HEK293 (cell line): ENCODE results near the gene SMIM20.

Experiments used
- CTCF ChIA-PET: fragments of 350-600 bp; formaldehyde crosslinking; extraction: SDS; loops from one replicate; lab custom pipeline; 2021; ENCODE audit warnings: antibody characterized with exemption; lab: Yijun Ruan, JAX
- POLR2A ChIA-PET: fragments of 300-600 bp; formaldehyde crosslinking; extraction: SDS; loops from one replicate; lab custom pipeline; 2020; ENCODE audit warnings: antibody characterized with exemption, inconsistent platforms; lab: Yijun Ruan, JAX
- H3K27ac ChIP-seq: fragments of 200-500 bp; sonication (Bioruptor generic); 2 replicates; pipeline ENCODE4 v1.5.1; 2014; ENCODE audit warnings: low read depth, low read length, control low read depth, inconsistent platforms; ENCODE audit errors: extremely low read depth
- H3K36me3 ChIP-seq, 2 experiments: fragments of 200-500 bp in 1 of 2; sonication (Bioruptor generic) in 1 of 2; 1 replicate in 1 of 2; 2 replicates in 1 of 2; pipeline ENCODE4 v1.5.1; 2014 to 2017; ENCODE audit warnings: inconsistent platforms in 2 of 2, low read length in 2 of 2; ENCODE audit not compliant: control insufficient read depth in 2 of 2, insufficient read depth in 1 of 2
- H3K4me1 ChIP-seq: fragments of 200-500 bp; sonication (Bioruptor generic); 2 replicates; pipeline ENCODE4 v1.5.1; 2014; ENCODE audit warnings: mild to moderate bottlenecking, low read length, inconsistent platforms; ENCODE audit not compliant: control insufficient read depth, insufficient read depth
- H3K4me3 ChIP-seq: 2 replicates; pipeline ENCODE4 v1.5.1; 2011; ENCODE audit warnings: low read depth, mild to moderate bottlenecking, control low read depth, low read length, moderate library complexity
- H3K9me3 ChIP-seq: fragments of 200-500 bp; sonication (Bioruptor generic); 2 replicates; pipeline ENCODE4 v1.5.1; 2014; ENCODE audit warnings: low read depth, low read length, inconsistent platforms; ENCODE audit not compliant: control insufficient read depth, insufficient read depth
- GLI2 ChIP-seq: fragments of 450-650 bp; formaldehyde crosslinking; IDR thresholded peaks from 2 replicates; pipeline ENCODE4; 2017; ENCODE audit warnings: missing biosample characterization, missing genetic modification characterization, low read depth, borderline replicate concordance
- KLF1 ChIP-seq: fragments of 450-650 bp; formaldehyde crosslinking; IDR thresholded peaks from 2 replicates; pipeline ENCODE4 v1.5.1; 2016; ENCODE audit warnings: missing biosample characterization, missing genetic modification characterization
- KLF16 ChIP-seq: fragments of 450-650 bp; formaldehyde crosslinking; IDR thresholded peaks from 2 replicates; pipeline ENCODE4 v1.5.1; 2017; ENCODE audit warnings: missing biosample characterization, missing genetic modification characterization
- MYNN ChIP-seq: fragments of 450-650 bp; formaldehyde crosslinking; IDR thresholded peaks from 2 replicates; pipeline ENCODE4 v1.5.1; 2016; ENCODE audit warnings: missing biosample characterization, missing genetic modification characterization, borderline replicate concordance
- PRDM1 ChIP-seq: fragments of 450-650 bp; formaldehyde crosslinking; IDR thresholded peaks from 2 replicates; pipeline ENCODE4; 2016; ENCODE audit warnings: missing biosample characterization, missing genetic modification characterization
- ZFP37 ChIP-seq: fragments of 450-650 bp; formaldehyde crosslinking; IDR thresholded peaks from 2 replicates; pipeline ENCODE4 v1.5.1; 2016; ENCODE audit warnings: missing biosample characterization, missing genetic modification characterization
- ZIC2 ChIP-seq: fragments of 450-650 bp; formaldehyde crosslinking; IDR thresholded peaks from 2 replicates; pipeline ENCODE4 v1.5.1; 2016; ENCODE audit warnings: missing biosample characterization, missing genetic modification characterization
- ZNF10 ChIP-seq: fragments of 450-650 bp; formaldehyde crosslinking; IDR thresholded peaks from 2 replicates; pipeline ENCODE4 v1.5.1; 2017; ENCODE audit warnings: missing biosample characterization, missing genetic modification characterization
- ZNF202 ChIP-seq: fragments of 450-650 bp; formaldehyde crosslinking; IDR thresholded peaks from 2 replicates; pipeline ENCODE4 v1.5.1; 2016; ENCODE audit warnings: missing biosample characterization, missing genetic modification characterization, borderline replicate concordance
- ZNF211 ChIP-seq: fragments of 450-650 bp; formaldehyde crosslinking; IDR thresholded peaks from 2 replicates; pipeline ENCODE4 v1.5.1; 2016; ENCODE audit warnings: low read depth, missing biosample characterization, missing genetic modification characterization
- ZNF335 ChIP-seq: fragments of 450-650 bp; formaldehyde crosslinking; conservative IDR thresholded peaks from 2 replicates; pipeline ENCODE4 v1.5.1; 2016; ENCODE audit warnings: missing biosample characterization, missing genetic modification characterization
- ZNF354C ChIP-seq: fragments of 450-650 bp; formaldehyde crosslinking; IDR thresholded peaks from 2 replicates; pipeline ENCODE4 v1.5.1; 2016; ENCODE audit warnings: missing biosample characterization, missing genetic modification characterization, low read depth, borderline replicate concordance
- ZNF426 ChIP-seq: fragments of 450-650 bp; formaldehyde crosslinking; IDR thresholded peaks from 2 replicates; pipeline ENCODE4 v1.5.1; 2017; ENCODE audit warnings: missing biosample characterization, missing genetic modification characterization, mild to moderate bottlenecking, inconsistent platforms, moderate library complexity
- ZNF473 ChIP-seq: fragments of 450-650 bp; formaldehyde crosslinking; IDR thresholded peaks from 2 replicates; pipeline ENCODE4 v1.5.1; 2017; ENCODE audit warnings: missing biosample characterization, missing genetic modification characterization
- ZNF48 ChIP-seq: fragments of 450-650 bp; formaldehyde crosslinking; IDR thresholded peaks from 2 replicates; pipeline ENCODE4 v1.5.1; 2016; ENCODE audit warnings: missing biosample characterization, missing genetic modification characterization
- ZNF664 ChIP-seq: fragments of 450-650 bp; formaldehyde crosslinking; IDR thresholded peaks from 2 replicates; pipeline ENCODE4 v1.5.1; 2016; ENCODE audit warnings: missing biosample characterization, missing genetic modification characterization
- TF ChIP-seq, protein P1 (sequence below): fragments of 450-650 bp; formaldehyde crosslinking; IDR thresholded peaks from 2 replicates; pipeline ENCODE4 v1.5.1; 2016; ENCODE audit warnings: missing biosample characterization, missing genetic modification characterization
- TF ChIP-seq, protein P2 (sequence below): fragments of 450-650 bp; formaldehyde crosslinking; IDR thresholded peaks from 2 replicates; pipeline ENCODE4 v1.5.1; 2016; ENCODE audit warnings: missing biosample characterization, missing genetic modification characterization
- TF ChIP-seq, protein P3 (sequence below): fragments of 450-650 bp; formaldehyde crosslinking; IDR thresholded peaks from 2 replicates; pipeline ENCODE4 v1.5.1; 2016; ENCODE audit warnings: missing biosample characterization, missing genetic modification characterization
- TF ChIP-seq, protein P4 (sequence below): fragments of 450-650 bp; formaldehyde crosslinking; optimal IDR thresholded peaks from 2 replicates; pipeline ENCODE3; 2016; ENCODE audit warnings: missing biosample characterization, mild to moderate bottlenecking, missing genetic modification characterization
- TF ChIP-seq, protein P5 (sequence below): fragments of 450-650 bp; formaldehyde crosslinking; IDR thresholded peaks from 2 replicates; pipeline ENCODE4 v1.5.1; 2016; ENCODE audit warnings: missing biosample characterization, missing genetic modification characterization, low read depth
- TF ChIP-seq, protein P6 (sequence below): fragments of 450-650 bp; formaldehyde crosslinking; IDR thresholded peaks from 2 replicates; pipeline ENCODE4 v1.5.1; 2017; ENCODE audit warnings: missing biosample characterization, missing genetic modification characterization

Gene SMIM20

DNA sequence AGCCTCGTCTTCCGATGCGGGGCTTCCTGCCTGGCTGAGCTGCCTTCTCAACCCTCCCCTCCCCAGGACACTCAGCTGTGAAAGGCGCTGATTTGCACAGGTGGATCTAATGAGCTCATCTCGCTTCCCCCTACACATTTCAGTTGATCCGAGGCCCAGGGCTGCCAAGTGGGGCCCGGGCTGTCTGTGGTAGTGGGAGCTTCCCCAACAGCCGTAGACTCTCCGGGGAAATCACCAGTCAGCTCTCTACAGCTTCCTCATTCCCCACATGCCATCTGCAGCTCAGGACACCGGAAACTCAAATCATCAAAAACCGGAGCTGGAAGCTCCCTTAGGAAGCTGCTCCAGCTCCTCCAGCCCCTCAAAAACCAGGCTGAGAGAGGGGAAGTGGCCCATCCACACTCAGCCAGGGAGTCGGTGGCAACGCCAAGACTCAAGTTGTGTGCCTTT, 56.2 kb downstream of the SMIM20 start:
- Histone ChIP-seq H3K36me3 (no peaks in the 10 kb centered on the region), H3K4me3 (no peak overlapping the region), H3K4me1 (no peaks in the 10 kb centered on the region), H3K27ac (no peak overlapping the region), H3K9me3 (no peaks in the 10 kb centered on the region)
- no peak for TF ChIP-seq ZNF211
- TF ChIP-seq, protein P1, sequence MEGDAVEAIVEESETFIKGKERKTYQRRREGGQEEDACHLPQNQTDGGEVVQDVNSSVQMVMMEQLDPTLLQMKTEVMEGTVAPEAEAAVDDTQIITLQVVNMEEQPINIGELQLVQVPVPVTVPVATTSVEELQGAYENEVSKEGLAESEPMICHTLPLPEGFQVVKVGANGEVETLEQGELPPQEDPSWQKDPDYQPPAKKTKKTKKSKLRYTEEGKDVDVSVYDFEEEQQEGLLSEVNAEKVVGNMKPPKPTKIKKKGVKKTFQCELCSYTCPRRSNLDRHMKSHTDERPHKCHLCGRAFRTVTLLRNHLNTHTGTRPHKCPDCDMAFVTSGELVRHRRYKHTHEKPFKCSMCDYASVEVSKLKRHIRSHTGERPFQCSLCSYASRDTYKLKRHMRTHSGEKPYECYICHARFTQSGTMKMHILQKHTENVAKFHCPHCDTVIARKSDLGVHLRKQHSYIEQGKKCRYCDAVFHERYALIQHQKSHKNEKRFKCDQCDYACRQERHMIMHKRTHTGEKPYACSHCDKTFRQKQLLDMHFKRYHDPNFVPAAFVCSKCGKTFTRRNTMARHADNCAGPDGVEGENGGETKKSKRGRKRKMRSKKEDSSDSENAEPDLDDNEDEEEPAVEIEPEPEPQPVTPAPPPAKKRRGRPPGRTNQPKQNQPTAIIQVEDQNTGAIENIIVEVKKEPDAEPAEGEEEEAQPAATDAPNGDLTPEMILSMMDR, result no peak
- no peak for TF ChIP-seq KLF1
- no peak for TF ChIP-seq ZNF10 (tag by site-specific recombination)
- no peak for TF ChIP-seq ZNF664
- TF ChIP-seq ZNF354C (tag by site-specific recombination), result no peak
- no peak for TF ChIP-seq GLI2
- TF ChIP-seq, protein P2, sequence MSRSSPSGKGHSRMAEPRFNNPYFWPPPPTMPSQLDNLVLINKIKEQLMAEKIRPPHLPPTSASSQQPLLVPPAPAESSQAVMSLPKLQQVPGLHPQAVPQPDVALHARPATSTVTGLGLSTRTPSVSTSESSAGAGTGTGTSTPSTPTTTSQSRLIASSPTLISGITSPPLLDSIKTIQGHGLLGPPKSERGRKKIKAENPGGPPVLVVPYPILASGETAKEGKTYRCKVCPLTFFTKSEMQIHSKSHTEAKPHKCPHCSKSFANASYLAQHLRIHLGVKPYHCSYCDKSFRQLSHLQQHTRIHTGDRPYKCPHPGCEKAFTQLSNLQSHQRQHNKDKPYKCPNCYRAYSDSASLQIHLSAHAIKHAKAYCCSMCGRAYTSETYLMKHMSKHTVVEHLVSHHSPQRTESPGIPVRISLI, result no peak
- ChIA-PET CTCF (interaction anchor here (0.6 to 3.5 kb wide), 2 partner anchors 18 to 329 kb away, joined by 4 to 12 read pairs; no protein-coding TSS in a partner anchor), POLR2A (no interaction called here)

DNA sequence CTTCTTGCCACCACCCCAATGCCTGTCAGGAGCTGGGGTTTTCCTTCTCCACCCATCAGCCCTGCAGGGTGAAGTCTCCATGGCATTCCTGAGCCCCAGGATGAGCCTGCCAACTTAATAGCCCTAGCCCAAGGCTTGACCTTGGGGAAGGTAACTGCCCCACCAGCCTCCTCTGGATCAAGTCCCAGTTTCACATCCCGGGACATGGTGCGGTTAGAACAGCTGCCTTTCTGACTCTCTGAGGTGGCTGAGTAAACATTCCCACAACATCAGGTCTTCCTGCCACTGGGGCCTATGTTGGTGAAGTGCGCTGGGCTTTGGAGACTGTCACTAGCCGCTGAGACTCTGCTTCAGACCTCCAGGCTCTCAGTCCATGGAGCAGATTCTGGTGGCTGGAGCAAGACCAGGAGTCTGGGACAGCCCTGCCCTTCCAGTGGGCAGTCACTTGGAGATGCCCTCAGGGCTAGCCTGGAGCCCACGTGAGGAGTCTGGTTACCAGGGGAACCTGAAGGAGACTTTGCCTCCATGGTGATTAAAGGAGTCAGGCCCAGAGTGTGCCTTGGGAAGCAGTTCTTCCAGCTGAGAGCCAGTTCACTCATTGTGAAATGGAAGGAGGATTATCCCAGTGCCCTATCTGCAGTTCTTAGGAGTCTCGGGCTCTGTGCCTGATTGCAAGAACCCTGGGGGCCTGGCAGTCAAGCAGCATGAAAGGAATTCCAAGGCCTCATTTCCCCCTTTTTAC, 56.8 kb downstream of the SMIM20 start:
- H3K27ac ChIP-seq, result no peak overlapping the region
- no peak overlapping the region for H3K4me3 ChIP-seq
- no peaks in the 10 kb centered on the region for H3K4me1 ChIP-seq
- no peaks in the 10 kb centered on the region for H3K36me3 ChIP-seq
- TF ChIP-seq MYNN (tag by site-specific recombination), result no peak
- TF ChIP-seq PRDM1 (tag by site-specific recombination), result no peak
- TF ChIP-seq ZNF473 (tag by site-specific recombination), result no peak
- no peak for TF ChIP-seq ZNF335 (tag by site-specific recombination)
- TF ChIP-seq ZIC2 (tag by site-specific recombination), result no peak
- TF ChIP-seq, protein P3, sequence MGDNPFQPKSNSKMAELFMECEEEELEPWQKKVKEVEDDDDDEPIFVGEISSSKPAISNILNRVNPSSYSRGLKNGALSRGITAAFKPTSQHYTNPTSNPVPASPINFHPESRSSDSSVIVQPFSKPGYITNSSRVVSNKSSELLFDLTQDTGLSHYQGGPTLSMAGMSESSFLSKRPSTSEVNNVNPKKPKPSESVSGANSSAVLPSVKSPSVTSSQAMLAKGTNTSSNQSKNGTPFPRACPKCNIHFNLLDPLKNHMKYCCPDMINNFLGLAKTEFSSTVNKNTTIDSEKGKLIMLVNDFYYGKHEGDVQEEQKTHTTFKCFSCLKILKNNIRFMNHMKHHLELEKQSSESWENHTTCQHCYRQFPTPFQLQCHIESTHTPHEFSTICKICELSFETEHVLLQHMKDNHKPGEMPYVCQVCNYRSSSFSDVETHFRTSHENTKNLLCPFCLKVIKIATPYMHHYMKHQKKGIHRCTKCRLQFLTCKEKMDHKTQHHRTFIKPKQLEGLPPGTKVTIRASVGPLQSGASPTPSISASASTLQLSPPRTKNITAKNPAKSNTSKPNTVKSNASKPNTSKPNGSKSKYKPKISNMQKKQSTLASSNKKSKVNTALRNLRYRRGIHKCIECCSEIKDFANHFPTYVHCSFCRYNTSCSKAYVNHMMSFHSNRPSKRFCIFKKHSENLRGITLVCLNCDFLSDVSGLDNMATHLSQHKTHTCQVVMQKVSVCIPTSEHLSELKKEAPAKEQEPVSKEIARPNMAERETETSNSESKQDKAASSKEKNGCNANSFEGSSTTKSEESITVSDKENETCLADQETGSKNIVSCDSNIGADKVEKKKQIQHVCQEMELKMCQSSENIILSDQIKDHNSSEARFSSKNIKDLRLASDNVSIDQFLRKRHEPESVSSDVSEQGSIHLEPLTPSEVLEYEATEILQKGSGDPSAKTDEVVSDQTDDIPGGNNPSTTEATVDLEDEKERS, result no peak
- POLR2A ChIA-PET, result no interaction called here
- CTCF ChIA-PET, result interaction anchor here (0.6 to 3.5 kb wide), 2 partner anchors 18 to 329 kb away, joined by 4 to 12 read pairs; no protein-coding TSS in a partner anchor
- H3K9me3 ChIP-seq, result no peaks in the 10 kb centered on the region

DNA sequence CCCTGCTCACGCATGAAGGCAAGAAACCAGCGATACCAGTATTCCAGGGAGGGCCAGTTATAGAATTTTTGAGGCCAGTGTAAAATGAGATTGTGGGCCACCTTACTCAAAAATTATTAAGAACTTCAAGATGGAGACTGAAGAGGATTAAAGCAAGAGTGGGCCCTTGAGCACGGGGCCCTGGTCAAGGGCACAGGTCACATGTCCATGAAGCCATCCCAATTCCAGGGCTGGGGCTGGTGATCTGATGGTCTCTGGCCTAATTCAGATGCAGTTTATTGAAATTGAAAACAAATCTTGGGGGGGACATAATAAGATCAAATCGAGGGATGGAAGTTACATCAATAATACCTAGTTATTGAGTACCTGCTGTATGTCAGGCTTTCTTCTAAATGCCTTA, 58.3 kb downstream of the SMIM20 start:
- Histone ChIP-seq H3K9me3 (no peaks in the 10 kb centered on the region), H3K4me1 (no peaks in the 10 kb centered on the region), H3K4me3 (no peak overlapping the region), H3K27ac (no peak overlapping the region), H3K36me3 (no peaks in the 10 kb centered on the region)
- ChIA-PET CTCF (interaction anchor here (1.4 kb wide), 1 partner anchor 439 kb away, joined by 3 read pairs; no protein-coding TSS in a partner anchor), POLR2A (no interaction called here)
- TF ChIP-seq ZNF426 (tag by site-specific recombination), result no peak
- no peak for TF ChIP-seq ZNF48 (tag by site-specific recombination)
- TF ChIP-seq, protein P4, sequence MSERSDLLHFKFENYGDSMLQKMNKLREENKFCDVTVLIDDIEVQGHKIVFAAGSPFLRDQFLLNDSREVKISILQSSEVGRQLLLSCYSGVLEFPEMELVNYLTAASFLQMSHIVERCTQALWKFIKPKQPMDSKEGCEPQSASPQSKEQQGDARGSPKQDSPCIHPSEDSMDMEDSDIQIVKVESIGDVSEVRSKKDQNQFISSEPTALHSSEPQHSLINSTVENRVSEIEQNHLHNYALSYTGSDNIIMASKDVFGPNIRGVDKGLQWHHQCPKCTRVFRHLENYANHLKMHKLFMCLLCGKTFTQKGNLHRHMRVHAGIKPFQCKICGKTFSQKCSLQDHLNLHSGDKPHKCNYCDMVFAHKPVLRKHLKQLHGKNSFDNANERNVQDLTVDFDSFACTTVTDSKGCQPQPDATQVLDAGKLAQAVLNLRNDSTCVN (tag by site-specific recombination), result no peak
- no peak for TF ChIP-seq KLF16 (tag by site-specific recombination)
- no peak for TF ChIP-seq ZNF202 (tag by site-specific recombination)
- TF ChIP-seq, protein P5, sequence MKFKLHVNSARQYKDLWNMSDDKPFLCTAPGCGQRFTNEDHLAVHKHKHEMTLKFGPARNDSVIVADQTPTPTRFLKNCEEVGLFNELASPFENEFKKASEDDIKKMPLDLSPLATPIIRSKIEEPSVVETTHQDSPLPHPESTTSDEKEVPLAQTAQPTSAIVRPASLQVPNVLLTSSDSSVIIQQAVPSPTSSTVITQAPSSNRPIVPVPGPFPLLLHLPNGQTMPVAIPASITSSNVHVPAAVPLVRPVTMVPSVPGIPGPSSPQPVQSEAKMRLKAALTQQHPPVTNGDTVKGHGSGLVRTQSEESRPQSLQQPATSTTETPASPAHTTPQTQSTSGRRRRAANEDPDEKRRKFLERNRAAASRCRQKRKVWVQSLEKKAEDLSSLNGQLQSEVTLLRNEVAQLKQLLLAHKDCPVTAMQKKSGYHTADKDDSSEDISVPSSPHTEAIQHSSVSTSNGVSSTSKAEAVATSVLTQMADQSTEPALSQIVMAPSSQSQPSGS (tag by site-specific recombination), result no peak
- no peak for TF ChIP-seq ZFP37
- TF ChIP-seq, protein P6, sequence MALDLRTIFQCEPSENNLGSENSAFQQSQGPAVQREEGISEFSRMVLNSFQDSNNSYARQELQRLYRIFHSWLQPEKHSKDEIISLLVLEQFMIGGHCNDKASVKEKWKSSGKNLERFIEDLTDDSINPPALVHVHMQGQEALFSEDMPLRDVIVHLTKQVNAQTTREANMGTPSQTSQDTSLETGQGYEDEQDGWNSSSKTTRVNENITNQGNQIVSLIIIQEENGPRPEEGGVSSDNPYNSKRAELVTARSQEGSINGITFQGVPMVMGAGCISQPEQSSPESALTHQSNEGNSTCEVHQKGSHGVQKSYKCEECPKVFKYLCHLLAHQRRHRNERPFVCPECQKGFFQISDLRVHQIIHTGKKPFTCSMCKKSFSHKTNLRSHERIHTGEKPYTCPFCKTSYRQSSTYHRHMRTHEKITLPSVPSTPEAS, result no peak
